ENCODE measurements around the gene UBE2H. TPM values are rescaled to one million over a fixed set of nuclear protein-coding genes. Genes with fewer than 3 reads are reported as not detected.

The UBE2H gene
- 96.0 and 127 TPM in 2 replicates for total RNA-seq

DNA sequence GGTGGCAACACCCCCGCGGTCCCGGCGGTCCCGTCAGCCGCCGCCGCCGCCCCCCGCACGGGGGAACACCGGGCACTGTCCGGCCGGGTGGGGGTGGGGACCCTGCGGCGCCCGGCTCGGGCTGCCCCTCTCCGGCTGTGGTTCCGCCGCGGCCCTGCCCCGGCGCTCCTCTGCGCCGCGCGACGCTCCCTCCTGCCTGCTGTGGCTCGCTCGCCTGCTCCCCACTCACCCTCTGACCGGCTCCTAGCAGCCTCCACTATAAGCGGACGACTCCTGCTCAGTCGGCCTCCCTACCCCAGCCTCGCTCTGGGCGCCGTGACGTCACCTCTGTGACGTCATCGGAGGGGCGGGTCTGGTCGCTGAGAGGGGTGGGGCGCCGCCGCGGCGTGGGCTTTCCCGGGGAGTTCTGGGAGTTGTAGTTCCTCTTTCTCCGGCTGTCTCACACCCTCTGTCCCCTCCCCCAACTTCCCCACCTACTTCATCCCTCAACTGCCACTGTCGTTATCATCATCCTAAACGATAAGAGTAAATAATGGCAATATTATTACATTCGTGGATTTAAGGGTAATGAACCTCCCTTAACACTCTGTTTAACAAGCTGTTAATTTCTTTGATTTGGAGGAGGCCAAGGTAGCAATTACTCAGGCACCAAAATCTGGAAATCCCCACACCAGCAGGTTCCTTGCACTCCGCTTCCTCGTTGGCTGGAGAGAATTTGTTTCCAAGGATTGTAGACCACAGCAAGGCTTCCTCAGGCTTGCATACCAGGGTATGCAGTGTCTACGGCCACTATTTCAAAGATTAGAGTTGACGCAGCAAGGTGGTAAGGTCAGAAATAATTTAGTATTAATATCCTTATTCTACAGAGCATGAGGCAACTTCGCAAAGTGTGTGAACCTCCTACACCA, at the start of gene UBE2H:
TSS of gene UBE2H (minus strand) at position 308 of the 908 bp plus-strand sequence. CDS start 405 bp downstream, outside the sequence.

Small RNAs within 50 kb of the gene (small RNA-seq; reads per million reads assigned to genes)
- not detected for gene RF00019

Other genes starting within 250 kb of the UBE2H start
- gene ZC3HC1, start 98.4 kb upstream of the UBE2H start, total RNA-seq = 20.6 and 26.1 TPM in 2 replicates
- 31.3 and 33.4 TPM in 2 replicates for gene KLHDC10, start 117.6 kb upstream of the UBE2H start, total RNA-seq